Uterus (tissue), 4 donors: ENCODE results near the gene COA1. TPM values are rescaled to one million over a fixed set of nuclear protein-coding genes. Genes with fewer than 3 reads are reported as not detected.

Experiments
- DNase-seq, 2 donors: peaks; one replicate each; pipeline ENCODE4 v3.0.0-alpha.2; 2019 to 2020
- H3K27ac ChIP-seq, 2 donors: fragments of 200-600 bp; sonication (generic); 1 replicate in 1 of 2; 2 replicates in 1 of 2; pipeline ENCODE4 v1.5.1; 2016 to 2018
- H3K27me3 ChIP-seq, 2 donors: fragments of 200-600 bp; sonication (generic); one replicate each; pipeline ENCODE4 v1.5.1; 2018 to 2019; ENCODE audit warnings: control low read depth in 1 of 2
- H3K36me3 ChIP-seq, 2 donors: fragments of 200-600 bp; sonication (generic); one replicate each; pipeline ENCODE4 v1.5.1; 2019; ENCODE audit warnings: control low read depth in 1 of 2
- H3K4me1 ChIP-seq, 2 donors: fragments of 200-600 bp; sonication (generic); one replicate each; pipeline ENCODE4 v1.5.1; 2018 to 2019; ENCODE audit warnings: control low read depth in 1 of 2
- H3K4me3 ChIP-seq, 2 donors: fragments of 200-600 bp; sonication (generic); 1 replicate in 1 of 2; 2 replicates in 1 of 2; pipeline ENCODE4 v1.5.1; 2018 to 2019; ENCODE audit warnings: mild to moderate bottlenecking in 1 of 2
- H3K9me3 ChIP-seq, 2 donors: fragments of 200-600 bp; sonication (generic); one replicate each; pipeline ENCODE4 v1.5.1; 2019; ENCODE audit warnings: control low read depth in 1 of 2
- POLR2A ChIP-seq, 2 donors: fragments of 450-650 bp; IDR thresholded peaks; one replicate each; pipeline ENCODE4 v1.6.1; 2016; ENCODE audit warnings: antibody characterized with exemption in 2 of 2, mild to moderate bottlenecking in 1 of 2, moderate library complexity in 1 of 2
- intact Hi-C: fragments of 100-400 bp; cut with DNase I; formaldehyde crosslinking; loops from one replicate; pipeline ENCODE4 v1.15.1; 2023; ENCODE audit warnings: low total_unique reads
- total RNA-seq, 4 donors: library from RNA; depleted of rRNA in 3 of 4; stranded (reverse); fragments of >200 nt in 3 of 4; gene quantifications; one replicate each; pipeline versions ENCODE4 v1.1.0 to v1.2.4, GENCODE V29; 2014 to 2023
- TF ChIP-seq, protein P1 (sequence below), 4 experiments: fragments of 200-600 bp in 2 of 4; fragments of 450-650 bp in 2 of 4; sonication (generic) in 2 of 4; IDR thresholded peaks; one replicate each; pipeline ENCODE4 v1.5.1; 2016 to 2019; ENCODE audit warnings: antibody characterized with exemption in 4 of 4, mild to moderate bottlenecking in 2 of 4, moderate library complexity in 1 of 4
- donor health status: DM: yes; HTN: yes; CAD: no.

Gene COA1
- total RNA-seq, 4 donors from 2014 or later, result 30.0 to 83.6 (median 76.6) TPM

DNA sequence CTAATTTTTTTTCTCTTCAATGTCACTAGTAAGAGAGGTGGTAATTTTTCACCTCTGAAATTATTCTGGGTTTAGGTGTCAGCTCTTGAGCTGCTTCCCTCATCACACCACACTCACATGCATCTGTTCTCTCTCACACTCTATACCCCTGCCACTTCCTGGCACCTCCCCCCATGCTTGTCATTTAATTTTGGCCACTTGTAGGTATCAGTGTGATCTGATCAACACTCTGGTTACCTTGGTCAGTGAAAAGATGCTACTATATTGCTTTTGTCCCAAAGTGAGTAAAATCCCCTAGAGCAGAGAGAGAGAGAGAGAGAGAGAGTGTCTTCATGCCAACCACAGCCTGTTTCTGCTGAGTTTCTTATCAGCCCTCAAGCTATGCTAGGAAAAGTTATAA is 103.9 kb downstream of the COA1 start:
- Histone ChIP-seq H3K27ac (no peak overlapping the region), H3K36me3 (no peaks in the 10 kb centered on the region), H3K9me3 (no peaks in the 10 kb centered on the region), H3K4me1 (no peaks in the 10 kb centered on the region), H3K4me3 (no peak overlapping the region), H3K27me3 (no peaks in the 10 kb centered on the region)
- TF ChIP-seq, protein P1, sequence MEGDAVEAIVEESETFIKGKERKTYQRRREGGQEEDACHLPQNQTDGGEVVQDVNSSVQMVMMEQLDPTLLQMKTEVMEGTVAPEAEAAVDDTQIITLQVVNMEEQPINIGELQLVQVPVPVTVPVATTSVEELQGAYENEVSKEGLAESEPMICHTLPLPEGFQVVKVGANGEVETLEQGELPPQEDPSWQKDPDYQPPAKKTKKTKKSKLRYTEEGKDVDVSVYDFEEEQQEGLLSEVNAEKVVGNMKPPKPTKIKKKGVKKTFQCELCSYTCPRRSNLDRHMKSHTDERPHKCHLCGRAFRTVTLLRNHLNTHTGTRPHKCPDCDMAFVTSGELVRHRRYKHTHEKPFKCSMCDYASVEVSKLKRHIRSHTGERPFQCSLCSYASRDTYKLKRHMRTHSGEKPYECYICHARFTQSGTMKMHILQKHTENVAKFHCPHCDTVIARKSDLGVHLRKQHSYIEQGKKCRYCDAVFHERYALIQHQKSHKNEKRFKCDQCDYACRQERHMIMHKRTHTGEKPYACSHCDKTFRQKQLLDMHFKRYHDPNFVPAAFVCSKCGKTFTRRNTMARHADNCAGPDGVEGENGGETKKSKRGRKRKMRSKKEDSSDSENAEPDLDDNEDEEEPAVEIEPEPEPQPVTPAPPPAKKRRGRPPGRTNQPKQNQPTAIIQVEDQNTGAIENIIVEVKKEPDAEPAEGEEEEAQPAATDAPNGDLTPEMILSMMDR (IDR thresholded peaks at IDR 0.05), result no peak
- no peak for TF ChIP-seq POLR2A (IDR thresholded peaks at IDR 0.05)
- DNase-seq, result no peak
- intact Hi-C loops, result no loop called here

DNA sequence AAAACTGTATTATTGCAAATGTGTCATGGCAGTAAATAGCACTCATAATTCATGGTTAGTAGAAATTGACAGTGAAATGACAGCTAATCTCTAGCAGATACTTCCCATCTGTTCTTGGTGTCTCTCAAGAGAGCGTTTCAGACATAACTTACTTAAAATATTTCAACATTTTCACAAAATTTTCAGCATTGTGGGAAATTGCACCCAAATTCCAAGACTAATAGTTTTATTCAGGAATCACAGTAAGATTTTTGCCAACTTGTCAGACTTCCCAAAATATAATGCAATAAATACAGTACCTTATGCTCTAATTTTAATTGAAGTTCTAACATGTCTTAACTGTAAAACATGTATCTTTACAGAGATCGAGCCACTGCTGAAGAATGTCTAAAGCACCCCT is 105.2 kb downstream of the COA1 start:
- Histone ChIP-seq H3K27ac (no peak overlapping the region), H3K27me3 (no peaks in the 10 kb centered on the region), H3K9me3 (no peaks in the 10 kb centered on the region), H3K4me1 (no peaks in the 10 kb centered on the region), H3K4me3 (no peak overlapping the region), H3K36me3 (no peaks in the 10 kb centered on the region)
- TF ChIP-seq, protein P1 (IDR thresholded peaks at IDR 0.05), result no peak
- TF ChIP-seq POLR2A (IDR thresholded peaks at IDR 0.05), result no peak
- intact Hi-C loops, result no loop called here
- no peak for DNase-seq

DNA sequence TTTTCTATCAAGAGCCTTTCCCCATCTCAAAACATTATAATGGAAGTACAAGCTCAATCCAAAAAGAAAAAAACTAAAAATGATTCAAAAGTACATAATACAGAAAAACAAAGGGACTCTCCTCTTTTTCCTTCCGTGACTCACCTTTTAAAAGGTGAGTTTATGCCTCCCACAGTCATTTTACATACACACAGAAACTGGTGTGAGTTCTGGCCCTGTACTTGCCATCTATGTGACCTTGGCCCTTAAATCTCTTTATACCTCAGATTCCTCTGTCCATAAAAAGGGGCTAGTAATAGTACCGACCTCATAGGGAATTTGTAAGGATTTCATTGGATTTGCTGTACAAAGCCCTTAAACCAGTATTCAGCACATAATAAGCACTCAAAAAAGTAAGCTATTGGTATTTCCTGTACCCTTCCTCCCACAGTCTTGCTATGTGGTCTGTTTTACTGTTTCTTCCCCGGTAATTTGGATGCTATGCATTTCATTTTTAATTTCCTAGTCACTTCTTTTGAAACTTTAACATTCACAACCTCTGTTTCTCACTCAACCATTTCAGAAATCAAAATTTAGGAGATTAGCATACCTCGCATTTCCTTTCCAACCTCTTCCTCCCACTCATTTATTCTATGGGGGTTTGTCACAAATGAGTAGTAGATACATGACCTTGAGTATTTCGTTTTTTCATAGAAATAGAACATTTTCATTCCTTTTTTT is 107.4 kb downstream of the COA1 start:
- no peaks in the 10 kb centered on the region for H3K9me3 ChIP-seq
- H3K27me3 ChIP-seq, result no peaks in the 10 kb centered on the region
- DNase-seq, result no peak
- no peak overlapping the region for H3K4me3 ChIP-seq
- TF ChIP-seq, protein P1 (IDR thresholded peaks at IDR 0.05), result no peak
- no peak for TF ChIP-seq POLR2A (IDR thresholded peaks at IDR 0.05)
- no peaks in the 10 kb centered on the region for H3K4me1 ChIP-seq
- H3K36me3 ChIP-seq, result no peaks in the 10 kb centered on the region
- intact Hi-C loops, result no loop called here
- H3K27ac ChIP-seq, result no peak overlapping the region

DNA sequence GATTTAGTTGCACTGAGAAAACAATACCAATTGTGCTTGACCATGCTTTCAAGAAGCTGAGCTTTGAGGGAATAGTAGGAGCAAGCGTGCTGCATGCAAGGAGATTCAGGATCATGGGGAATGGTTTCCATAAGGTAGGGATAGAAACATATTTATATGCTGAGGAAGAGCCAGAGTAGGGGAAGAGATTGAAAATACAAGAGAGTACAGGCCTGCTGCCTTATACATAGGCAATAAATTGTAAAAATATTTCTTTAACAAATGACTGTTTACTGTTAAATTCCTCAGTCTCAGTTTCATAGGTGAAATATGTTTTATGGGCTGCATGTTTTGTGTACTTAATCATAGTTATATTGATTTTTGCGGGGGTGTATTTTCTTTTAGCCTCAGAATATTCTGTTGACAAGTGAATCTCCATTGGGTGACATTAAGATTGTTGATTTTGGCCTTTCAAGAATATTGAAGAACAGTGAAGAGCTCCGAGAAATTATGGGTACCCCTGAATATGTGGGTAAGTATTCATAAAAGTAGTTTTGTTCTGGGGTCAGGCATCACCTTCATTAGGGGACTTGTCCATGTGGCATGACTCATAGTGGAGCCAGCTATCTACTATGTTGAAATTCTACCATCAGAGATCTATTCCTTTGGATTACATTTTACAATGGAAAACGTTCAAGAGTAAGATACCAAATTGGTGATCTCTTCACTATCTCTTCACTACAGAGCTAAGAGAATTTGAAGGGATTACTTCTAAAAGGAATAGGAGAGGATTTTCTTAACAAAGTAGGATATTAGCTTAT is 109.9 kb downstream of the COA1 start:
- Histone ChIP-seq H3K4me3 (no peak overlapping the region), H3K4me1 (no peaks in the 10 kb centered on the region), H3K9me3 (no peaks in the 10 kb centered on the region), H3K36me3 (no peaks in the 10 kb centered on the region), H3K27ac (no peak overlapping the region), H3K27me3 (no peaks in the 10 kb centered on the region)
- intact Hi-C loops, result no loop called here
- DNase-seq, result no peak
- TF ChIP-seq POLR2A (IDR thresholded peaks at IDR 0.05), result no peak
- TF ChIP-seq, protein P1 (IDR thresholded peaks at IDR 0.05), result no peak

DNA sequence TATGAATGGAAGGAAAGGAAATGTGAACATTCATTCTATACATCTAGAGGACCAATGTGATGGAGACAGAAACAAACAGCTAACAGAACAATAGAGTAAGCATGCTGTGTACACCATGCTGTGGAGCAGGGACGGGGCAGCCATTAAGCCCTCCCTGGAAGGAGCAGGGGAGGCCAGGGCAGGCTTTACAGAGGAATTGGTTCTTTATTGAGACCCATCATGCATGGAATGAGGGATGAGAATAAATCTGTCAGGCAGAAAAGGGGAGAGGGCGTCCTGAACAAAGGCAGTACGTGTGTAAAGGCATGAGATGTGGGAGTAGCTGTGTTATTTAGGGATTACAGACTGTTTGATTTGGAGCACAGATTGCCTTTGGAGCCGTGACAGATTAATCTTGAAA is 111.2 kb downstream of the COA1 start:
- no peaks in the 10 kb centered on the region for H3K36me3 ChIP-seq
- H3K9me3 ChIP-seq, result no peaks in the 10 kb centered on the region
- peak overlapping the region in 1 of 2 donors; percentile 4 for H3K27ac ChIP-seq
- DNase-seq, result no peak
- no peaks in the 10 kb centered on the region for H3K27me3 ChIP-seq
- TF ChIP-seq POLR2A (IDR thresholded peaks at IDR 0.05), result no peak
- TF ChIP-seq, protein P1 (IDR thresholded peaks at IDR 0.05), result no peak
- no peaks in the 10 kb centered on the region for H3K4me1 ChIP-seq
- intact Hi-C loops, result no loop called here
- no peak overlapping the region for H3K4me3 ChIP-seq
